ENCODE data around the gene TNFRSF1A.
"Not testable (repeated sequence)": the region's sequence is repeated elsewhere in the genome, so short reads cannot be mapped to it uniquely, and the experiment has no call there.

Gene TNFRSF1A

DNA sequence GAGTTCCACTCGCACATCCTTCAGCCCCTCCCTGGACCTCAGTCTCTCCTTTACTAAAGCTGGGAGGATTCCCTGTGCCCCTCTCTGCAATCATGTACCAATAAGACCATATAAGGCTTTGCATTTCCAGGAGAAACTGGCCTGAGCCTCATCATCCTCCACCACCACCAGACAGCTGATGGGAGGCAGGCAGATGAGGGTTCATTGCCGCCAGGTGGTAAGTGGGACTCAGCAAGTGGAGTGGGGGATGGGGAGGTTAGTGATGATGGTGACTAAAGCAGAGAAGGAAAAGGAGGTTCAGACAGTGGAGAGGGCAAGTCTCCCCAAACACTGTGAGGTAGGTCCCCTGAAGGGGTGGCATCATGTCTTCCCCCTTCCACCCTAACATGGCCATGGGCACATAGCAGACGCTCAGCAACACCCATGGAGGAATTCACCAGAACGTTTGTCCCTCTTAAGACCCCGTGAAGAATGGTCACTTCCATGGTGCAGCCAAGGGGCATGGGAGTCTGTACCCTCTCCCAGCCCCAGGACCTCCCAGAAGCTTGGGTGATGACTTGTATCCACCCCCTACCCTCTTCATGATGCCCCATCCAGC lies 4.5 kb upstream of the TNFRSF1A start:
- Histone ChIP-seq H3K4me3 (ENCODE audit: low read depth in 1 of 5, low read length in 5 of 5) (no peak overlapping the region), H3K27ac (ENCODE audit: low read depth, low read length) (no peak overlapping the region), H3K9ac (ENCODE audit: low read length in 5 of 5) (no peak overlapping the region), H3K36me3 (ENCODE audit: control insufficient read depth in 5 of 5, insufficient read depth in 5 of 5, low read length in 5 of 5) (no peaks in the 10 kb centered on the region), H3K9me3 (ENCODE audit: control insufficient read depth in 5 of 5, low read length in 5 of 5) (no peaks in the 10 kb centered on the region), H3K4me1 (ENCODE audit: control insufficient read depth in 5 of 5, insufficient read depth in 5 of 5, low read length in 5 of 5) (peaks cover 19 to 62% (median 51%) of the 10 kb centered on the region in 5 donors), H3K27me3 (ENCODE audit: control insufficient read depth in 5 of 5, insufficient read depth in 4 of 5, low read length in 5 of 5) (no peaks in the 10 kb centered on the region)

DNA sequence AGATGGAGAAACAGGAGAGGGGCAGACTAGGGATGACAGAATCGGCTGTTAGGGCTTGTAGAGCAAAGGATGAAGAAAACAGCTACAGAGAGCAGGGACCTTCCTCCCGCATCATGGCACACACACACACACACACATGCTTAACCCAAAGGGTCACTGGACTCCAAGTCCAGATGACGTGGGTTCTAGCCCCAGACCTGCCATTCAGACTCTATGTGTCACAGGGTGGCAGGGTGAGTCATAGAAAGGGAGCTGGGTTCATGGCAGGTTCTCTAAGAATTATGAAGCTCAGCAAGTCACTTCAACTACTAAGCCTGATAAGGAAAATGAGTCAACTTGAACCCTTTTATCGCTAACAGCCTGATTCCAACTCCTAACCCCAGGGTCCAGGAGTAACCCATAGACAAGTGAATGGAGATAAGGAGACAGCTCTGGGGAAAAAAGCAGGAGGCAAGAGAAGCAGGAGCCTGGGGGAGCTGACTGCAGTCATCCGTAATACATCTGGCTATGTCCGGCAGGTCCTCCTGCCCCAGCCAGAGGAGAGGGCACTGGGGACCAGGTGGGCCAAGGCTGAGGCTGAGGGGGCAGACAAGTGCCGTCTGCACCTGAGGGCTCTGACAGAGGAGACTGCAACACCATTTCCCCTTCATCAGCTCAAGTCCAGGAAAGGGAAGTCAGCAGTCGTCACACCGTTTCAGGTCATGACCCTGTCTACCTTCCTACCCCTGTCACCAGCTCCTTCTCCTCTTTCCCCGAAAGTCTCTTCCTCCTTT lies 3.6 kb upstream of the TNFRSF1A start:
- H3K4me1 ChIP-seq (ENCODE audit: control insufficient read depth in 5 of 5, insufficient read depth in 5 of 5, low read length in 5 of 5), result peaks cover 19 to 61% (median 54%) of the 10 kb centered on the region in 5 donors
- H3K27ac ChIP-seq (ENCODE audit: low read depth, low read length), result peak overlapping the region; percentile 27
- H3K9ac ChIP-seq (ENCODE audit: low read length in 5 of 5), result peak overlapping the region in 1 of 5 donors; percentile 31
- no peak overlapping the region for H3K4me3 ChIP-seq (ENCODE audit: low read depth in 1 of 5, low read length in 5 of 5)
- H3K9me3 ChIP-seq (ENCODE audit: control insufficient read depth in 5 of 5, low read length in 5 of 5), result no peaks in the 10 kb centered on the region
- no peaks in the 10 kb centered on the region for H3K27me3 ChIP-seq (ENCODE audit: control insufficient read depth in 5 of 5, insufficient read depth in 4 of 5, low read length in 5 of 5)
- no peaks in the 10 kb centered on the region for H3K36me3 ChIP-seq (ENCODE audit: control insufficient read depth in 5 of 5, insufficient read depth in 5 of 5, low read length in 5 of 5)

DNA sequence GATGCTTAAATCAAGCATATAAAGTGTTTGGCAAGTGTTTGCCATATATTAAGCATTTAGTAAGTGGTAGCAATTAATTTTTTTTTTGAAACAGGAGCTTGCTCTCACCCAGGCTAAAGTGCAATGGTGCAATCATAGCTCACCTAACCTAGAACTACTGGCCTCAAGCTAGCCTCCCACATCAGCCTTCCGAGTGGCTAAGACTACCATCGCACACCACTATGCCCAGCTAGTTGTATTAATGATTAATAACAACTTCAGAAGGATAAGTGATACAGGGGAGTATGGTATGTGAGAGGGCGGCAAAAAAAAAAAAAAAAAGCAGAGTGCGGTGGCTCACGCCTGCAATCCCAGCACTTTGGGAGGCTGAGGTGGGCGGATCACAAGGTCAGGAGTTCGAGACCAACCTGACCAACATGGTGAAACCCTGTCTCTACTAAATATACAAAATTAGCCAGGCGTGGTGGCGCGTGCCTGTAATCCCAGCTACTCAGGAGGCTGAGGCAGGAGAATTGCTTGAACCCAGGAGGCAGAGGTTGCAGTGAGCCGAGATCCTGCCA lies 2.3 kb upstream of the TNFRSF1A start:
- H3K9me3 ChIP-seq (ENCODE audit: control insufficient read depth in 5 of 5, low read length in 5 of 5); H3K27me3 ChIP-seq (ENCODE audit: control insufficient read depth in 5 of 5, insufficient read depth in 4 of 5, low read length in 5 of 5); H3K36me3 ChIP-seq (ENCODE audit: control insufficient read depth in 5 of 5, insufficient read depth in 5 of 5, low read length in 5 of 5); H3K4me3 ChIP-seq (ENCODE audit: low read depth in 1 of 5, low read length in 5 of 5); H3K27ac ChIP-seq (ENCODE audit: low read depth, low read length); H3K9ac ChIP-seq (ENCODE audit: low read length in 5 of 5): not testable (repeated sequence)
- H3K4me1 ChIP-seq (ENCODE audit: control insufficient read depth in 5 of 5, insufficient read depth in 5 of 5, low read length in 5 of 5), result peaks cover 22 to 74% (median 63%) of the 10 kb centered on the region in 5 donors

DNA sequence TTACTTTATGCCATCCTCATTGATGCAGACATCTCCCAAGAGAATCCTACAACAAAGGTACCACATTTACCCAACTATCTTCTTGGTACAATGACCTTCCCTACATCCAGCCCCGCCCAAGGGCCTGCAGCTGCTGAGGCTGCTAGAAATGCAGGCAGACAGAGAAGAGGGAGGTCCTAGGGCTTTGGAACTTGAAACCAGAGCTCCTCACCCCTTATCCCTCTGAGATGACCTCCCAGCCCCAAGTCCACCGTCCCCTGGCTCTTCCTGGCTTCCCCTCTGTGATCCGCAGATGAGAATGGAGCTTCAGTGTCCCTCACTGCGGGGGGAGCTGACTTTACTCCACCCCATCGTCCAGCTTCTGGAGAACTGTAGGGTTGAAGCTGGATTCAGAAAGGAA lies 1.6 kb upstream of the TNFRSF1A start:
- peaks cover 0 to 6% (median 0%) of the 10 kb centered on the region in 5 donors for H3K36me3 ChIP-seq (ENCODE audit: control insufficient read depth in 5 of 5, insufficient read depth in 5 of 5, low read length in 5 of 5)
- H3K4me1 ChIP-seq (ENCODE audit: control insufficient read depth in 5 of 5, insufficient read depth in 5 of 5, low read length in 5 of 5), result peaks cover 27 to 81% (median 69%) of the 10 kb centered on the region in 5 donors
- H3K9ac ChIP-seq (ENCODE audit: low read length in 5 of 5), result peak overlapping the region in 2 of 5 donors; percentile 19 to 49
- H3K27ac ChIP-seq (ENCODE audit: low read depth, low read length), result peak overlapping the region; percentile 100
- H3K9me3 ChIP-seq (ENCODE audit: control insufficient read depth in 5 of 5, low read length in 5 of 5), result no peaks in the 10 kb centered on the region
- H3K27me3 ChIP-seq (ENCODE audit: control insufficient read depth in 5 of 5, insufficient read depth in 4 of 5, low read length in 5 of 5), result no peaks in the 10 kb centered on the region
- H3K4me3 ChIP-seq (ENCODE audit: low read depth in 1 of 5, low read length in 5 of 5), result no peak overlapping the region

DNA sequence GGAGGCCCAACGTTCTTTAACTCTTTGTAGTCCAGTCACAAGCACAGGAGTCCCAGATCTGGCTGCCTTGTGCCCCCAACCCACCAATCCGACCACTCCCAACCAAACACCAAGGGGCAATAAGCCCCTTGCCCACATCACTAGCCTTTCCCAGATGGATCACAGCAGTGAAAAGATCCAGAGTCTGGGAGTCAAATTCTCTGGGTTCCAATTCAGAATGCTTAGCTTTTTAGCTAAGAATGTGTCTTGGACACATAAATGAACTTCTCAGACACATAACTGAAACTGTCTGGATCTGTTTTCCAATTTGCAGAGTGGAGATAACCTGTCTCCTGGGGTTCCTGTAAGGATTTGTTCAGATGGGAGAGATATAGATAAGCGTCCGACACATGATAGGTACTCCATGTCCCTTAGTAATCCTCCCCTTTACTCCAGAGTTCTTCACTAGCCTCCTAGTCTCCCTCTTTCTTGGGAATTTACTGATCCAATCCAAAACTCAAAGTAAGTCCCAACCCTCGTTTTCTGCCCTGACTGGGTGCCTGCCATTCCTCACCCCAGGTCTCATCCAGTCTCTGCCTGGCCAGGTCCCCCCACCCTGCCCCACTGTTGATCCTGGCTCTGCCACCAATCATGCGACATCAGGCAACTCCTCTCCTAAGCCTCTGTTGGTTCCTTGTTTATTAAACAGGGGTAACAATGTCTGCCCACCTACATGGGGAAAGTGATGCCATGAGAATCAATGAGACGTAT lies 439 bp upstream of the TNFRSF1A start:
- Histone ChIP-seq H3K27ac (ENCODE audit: low read depth, low read length) (peak overlapping the region; percentile 100), H3K4me3 (ENCODE audit: low read depth in 1 of 5, low read length in 5 of 5) (peak overlapping the region; percentile 81 to 100 (median 98)), H3K9me3 (ENCODE audit: control insufficient read depth in 5 of 5, low read length in 5 of 5) (no peaks in the 10 kb centered on the region), H3K4me1 (ENCODE audit: control insufficient read depth in 5 of 5, insufficient read depth in 5 of 5, low read length in 5 of 5) (peaks cover 30 to 82% (median 69%) of the 10 kb centered on the region in 5 donors), H3K9ac (ENCODE audit: low read length in 5 of 5) (peak overlapping the region; percentile 96 to 100 (median 100)), H3K27me3 (ENCODE audit: control insufficient read depth in 5 of 5, insufficient read depth in 4 of 5, low read length in 5 of 5) (no peaks in the 10 kb centered on the region), H3K36me3 (ENCODE audit: control insufficient read depth in 5 of 5, insufficient read depth in 5 of 5, low read length in 5 of 5) (peaks cover 0 to 6% (median 0%) of the 10 kb centered on the region in 5 donors)

DNA sequence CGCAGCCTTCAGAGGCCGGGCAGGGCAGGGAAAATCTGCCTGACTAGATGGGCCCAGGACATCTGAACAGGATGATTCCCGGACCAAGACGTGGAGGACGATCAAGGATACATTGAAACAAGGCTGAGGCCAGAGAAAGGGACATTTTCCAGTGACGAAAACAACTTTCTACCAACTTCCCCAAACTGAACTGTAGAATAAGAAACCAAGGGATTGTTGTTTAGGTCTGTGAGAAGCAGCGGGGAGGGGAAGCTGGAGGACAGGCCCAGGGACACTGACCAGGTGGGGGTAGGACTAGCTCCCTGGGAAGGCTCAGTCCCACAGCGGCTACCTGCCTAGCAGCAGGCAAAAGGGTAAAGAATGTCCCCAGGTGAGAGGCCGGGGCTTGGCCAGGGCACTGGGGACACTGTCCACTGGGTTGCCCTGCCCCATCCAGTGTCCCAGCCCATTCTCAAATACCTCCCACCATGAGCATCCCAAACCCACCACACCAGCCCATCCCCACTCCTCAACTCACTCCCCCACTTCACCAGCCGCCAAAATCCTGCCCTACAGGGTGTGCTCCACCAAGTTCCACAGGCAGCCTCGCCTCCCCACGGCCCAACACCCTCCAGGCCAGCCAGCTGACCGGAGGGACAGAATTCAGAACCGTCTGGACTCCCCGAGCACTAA lies 995 bp downstream of the TNFRSF1A start:
- H3K4me1 ChIP-seq (ENCODE audit: control insufficient read depth in 5 of 5, insufficient read depth in 5 of 5, low read length in 5 of 5), result peaks cover 35 to 82% (median 72%) of the 10 kb centered on the region in 5 donors
- peak overlapping the region; percentile 81 to 100 (median 98) for H3K4me3 ChIP-seq (ENCODE audit: low read depth in 1 of 5, low read length in 5 of 5)
- H3K27me3 ChIP-seq (ENCODE audit: control insufficient read depth in 5 of 5, insufficient read depth in 4 of 5, low read length in 5 of 5), result peaks cover 0 to 4% (median 0%) of the 10 kb centered on the region in 5 donors
- no peaks in the 10 kb centered on the region for H3K9me3 ChIP-seq (ENCODE audit: control insufficient read depth in 5 of 5, low read length in 5 of 5)
- peak overlapping the region; percentile 96 to 100 (median 100) for H3K9ac ChIP-seq (ENCODE audit: low read length in 5 of 5)
- H3K27ac ChIP-seq (ENCODE audit: low read depth, low read length), result peak overlapping the region; percentile 100
- H3K36me3 ChIP-seq (ENCODE audit: control insufficient read depth in 5 of 5, insufficient read depth in 5 of 5, low read length in 5 of 5), result peaks cover 0 to 6% (median 0%) of the 10 kb centered on the region in 5 donors

DNA sequence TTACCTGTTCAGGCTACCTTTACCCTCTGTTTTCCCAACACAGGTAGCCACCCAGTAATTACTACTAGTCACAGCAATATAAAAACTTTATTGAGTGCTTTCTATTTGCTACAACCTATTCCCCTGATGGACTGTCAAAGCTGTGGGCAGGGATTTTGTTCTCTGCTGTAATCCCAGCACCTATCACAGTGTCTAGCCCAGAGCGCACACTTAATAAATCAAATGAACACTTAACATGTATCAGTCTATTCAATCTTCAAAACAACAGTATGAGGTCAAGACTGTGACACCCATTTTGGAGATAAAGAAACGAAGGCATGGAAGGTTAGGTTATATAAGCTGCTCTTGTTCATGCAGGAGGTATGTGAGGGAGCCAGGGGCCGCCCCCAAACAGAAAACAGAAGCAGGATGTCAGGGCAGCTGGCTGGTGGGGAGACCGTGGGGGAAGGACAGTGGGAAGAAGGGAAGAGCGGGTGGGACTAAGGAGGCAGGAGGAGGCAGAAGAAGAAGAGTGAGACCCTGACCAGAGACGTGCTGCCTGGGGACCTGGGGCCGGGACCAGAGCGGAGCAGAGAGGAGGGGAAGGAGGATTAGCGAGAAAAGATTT lies 1.7 kb downstream of the TNFRSF1A start:
- H3K4me3 ChIP-seq (ENCODE audit: low read depth in 1 of 5, low read length in 5 of 5), result peak overlapping the region; percentile 81 to 100 (median 98)
- peak overlapping the region; percentile 100 for H3K27ac ChIP-seq (ENCODE audit: low read depth, low read length)
- H3K9me3 ChIP-seq (ENCODE audit: control insufficient read depth in 5 of 5, low read length in 5 of 5), result no peaks in the 10 kb centered on the region
- H3K9ac ChIP-seq (ENCODE audit: low read length in 5 of 5), result peak overlapping the region; percentile 96 to 100 (median 100)
- H3K27me3 ChIP-seq (ENCODE audit: control insufficient read depth in 5 of 5, insufficient read depth in 4 of 5, low read length in 5 of 5), result peaks cover 0 to 4% (median 0%) of the 10 kb centered on the region in 5 donors
- peaks cover 37 to 82% (median 74%) of the 10 kb centered on the region in 5 donors for H3K4me1 ChIP-seq (ENCODE audit: control insufficient read depth in 5 of 5, insufficient read depth in 5 of 5, low read length in 5 of 5)
- peaks cover 0 to 7% (median 2%) of the 10 kb centered on the region in 5 donors for H3K36me3 ChIP-seq (ENCODE audit: control insufficient read depth in 5 of 5, insufficient read depth in 5 of 5, low read length in 5 of 5)

DNA sequence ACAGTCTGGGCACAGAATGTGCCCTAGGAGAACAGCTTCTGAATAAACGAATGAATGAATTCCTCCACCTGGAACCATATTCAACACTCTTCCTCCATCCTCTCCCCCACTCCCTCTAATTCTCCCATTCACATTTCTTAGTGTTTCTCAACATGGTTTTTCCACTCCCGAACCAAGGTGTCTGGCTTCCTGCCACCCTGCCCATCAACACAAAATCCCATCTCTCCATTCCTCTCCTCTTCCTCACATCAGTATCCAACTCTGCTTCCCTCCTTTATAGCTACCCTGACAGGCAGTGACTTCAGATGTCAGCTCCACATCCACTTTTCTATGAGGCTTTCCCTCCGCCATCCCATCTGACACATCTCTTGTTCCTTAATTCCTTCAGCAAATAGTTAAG lies 2.9 kb downstream of the TNFRSF1A start:
- Histone ChIP-seq H3K36me3 (ENCODE audit: control insufficient read depth in 5 of 5, insufficient read depth in 5 of 5, low read length in 5 of 5) (peaks cover 0 to 19% (median 13%) of the 10 kb centered on the region in 5 donors), H3K4me3 (ENCODE audit: low read depth in 1 of 5, low read length in 5 of 5) (peak overlapping the region; percentile 81 to 100 (median 98)), H3K4me1 (ENCODE audit: control insufficient read depth in 5 of 5, insufficient read depth in 5 of 5, low read length in 5 of 5) (peaks cover 42 to 90% (median 84%) of the 10 kb centered on the region in 5 donors), H3K27ac (ENCODE audit: low read depth, low read length) (peak overlapping the region; percentile 100), H3K9me3 (ENCODE audit: control insufficient read depth in 5 of 5, low read length in 5 of 5) (no peaks in the 10 kb centered on the region), H3K27me3 (ENCODE audit: control insufficient read depth in 5 of 5, insufficient read depth in 4 of 5, low read length in 5 of 5) (peaks cover 0 to 4% (median 0%) of the 10 kb centered on the region in 5 donors), H3K9ac (ENCODE audit: low read length in 5 of 5) (peak overlapping the region; percentile 96 to 100 (median 100))

DNA sequence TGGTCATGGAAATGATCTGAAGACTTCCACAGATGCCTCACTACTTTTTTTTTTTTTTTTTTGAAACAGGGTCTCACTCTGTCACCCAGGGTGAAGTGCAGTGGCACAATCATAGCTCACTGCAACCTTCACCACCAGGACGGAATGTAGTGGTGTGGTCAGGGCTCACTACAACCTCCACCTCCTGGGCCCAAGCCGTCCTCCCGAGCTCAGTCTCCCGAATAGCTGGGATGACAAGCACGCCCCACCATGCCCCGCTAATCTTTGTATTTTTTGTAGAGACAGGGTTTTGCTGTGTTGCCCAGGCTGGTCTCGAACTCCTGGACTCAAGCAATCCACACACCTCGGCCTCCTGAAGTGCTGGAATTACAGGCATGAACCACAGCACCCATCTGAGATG lies 3.3 kb downstream of the TNFRSF1A start:
- not testable (repeated sequence) for H3K27me3 ChIP-seq (ENCODE audit: control insufficient read depth in 5 of 5, insufficient read depth in 4 of 5, low read length in 5 of 5); H3K9me3 ChIP-seq (ENCODE audit: control insufficient read depth in 5 of 5, low read length in 5 of 5)
- Histone ChIP-seq H3K4me1 (ENCODE audit: control insufficient read depth in 5 of 5, insufficient read depth in 5 of 5, low read length in 5 of 5) (peaks cover 45 to 90% (median 84%) of the 10 kb centered on the region in 5 donors), H3K36me3 (ENCODE audit: control insufficient read depth in 5 of 5, insufficient read depth in 5 of 5, low read length in 5 of 5) (peaks cover 0 to 23% (median 17%) of the 10 kb centered on the region in 5 donors), H3K4me3 (ENCODE audit: low read depth in 1 of 5, low read length in 5 of 5) (peak overlapping the region; percentile 81 to 100 (median 98)), H3K27ac (ENCODE audit: low read depth, low read length) (peak overlapping the region; percentile 100), H3K9ac (ENCODE audit: low read length in 5 of 5) (peak overlapping the region; percentile 96 to 100 (median 100))
